IMR-90 (cell line): ENCODE data around the gene S100A1.

Source experiments
- BHLHE40 ChIP-seq: fragments of 150-350 bp; IDR thresholded peaks from 2 replicates; pipeline ENCODE4 v1.6.1; 2016; ENCODE audit warnings: mild to moderate bottlenecking, low read depth, low read length
- FOS ChIP-seq: fragments of 150-350 bp; IDR thresholded peaks from 2 replicates; pipeline ENCODE4 v1.6.1; 2016; ENCODE audit warnings: low read depth, low read length
- MAFK ChIP-seq: IDR thresholded peaks from 2 replicates; pipeline ENCODE4 v1.6.1; 2012; ENCODE audit warnings: low read depth, low read length, improper control_type of control experiment
- POLR2A ChIP-seq: IDR thresholded peaks from 2 replicates; pipeline ENCODE4 v1.6.1; 2012; ENCODE audit warnings: mild to moderate bottlenecking, low read depth, low read length
- RAD21 ChIP-seq: IDR thresholded peaks from 2 replicates; pipeline ENCODE4 v1.6.1; 2012; ENCODE audit warnings: low read length, improper control_type of control experiment
- RCOR1 ChIP-seq: IDR thresholded peaks from 2 replicates; pipeline ENCODE4 v1.6.1; 2012; ENCODE audit warnings: mild to moderate bottlenecking, low read length, improper control_type of control experiment; ENCODE audit not compliant: insufficient replicate concordance
- SMC3 ChIP-seq: fragments of 150-350 bp; IDR thresholded peaks from 2 replicates; pipeline ENCODE4 v1.6.1; 2016; ENCODE audit warnings: low read depth, mild to moderate bottlenecking, antibody characterized with exemption, low read length, moderate library complexity
- TF ChIP-seq, protein P1 (sequence below): conservative IDR thresholded peaks from 2 replicates; pipeline ENCODE4 v1.5.1; 2012; ENCODE audit warnings: mild to moderate bottlenecking, low read depth, low read length, improper control_type of control experiment
- TF ChIP-seq, protein P2 (sequence below): fragments of 150-350 bp; IDR thresholded peaks from 2 replicates; pipeline ENCODE4 v1.6.1; 2017; ENCODE audit warnings: mild to moderate bottlenecking, antibody characterized with exemption, low read length, low read depth
- TF ChIP-seq, protein P3 (sequence below): fragments of 150-350 bp; IDR thresholded peaks from 2 replicates; pipeline ENCODE4 v1.6.1; 2016; ENCODE audit warnings: low read depth, mild to moderate bottlenecking, low read length, moderate library complexity, borderline replicate concordance

DNA sequence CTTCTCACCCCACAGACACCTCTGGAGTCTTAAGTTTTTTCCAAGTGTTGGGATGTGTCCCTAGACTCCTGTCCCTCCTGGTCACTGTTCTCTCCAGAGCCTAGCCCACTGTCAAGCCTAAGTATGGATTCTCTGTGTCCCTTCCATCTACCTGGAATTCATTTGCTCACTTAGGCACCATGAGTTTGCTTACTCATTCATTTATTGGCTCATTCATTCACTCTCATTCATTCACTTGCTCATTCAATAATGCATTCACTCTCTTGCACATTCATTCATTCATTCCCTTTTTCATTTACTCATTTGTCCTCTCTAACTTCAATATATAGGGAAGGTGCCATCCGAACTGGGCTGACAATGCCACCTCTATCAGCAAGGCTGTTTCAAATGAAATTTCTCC, 16.9 kb upstream of the S100A1 start:
- TF ChIP-seq, protein P1, sequence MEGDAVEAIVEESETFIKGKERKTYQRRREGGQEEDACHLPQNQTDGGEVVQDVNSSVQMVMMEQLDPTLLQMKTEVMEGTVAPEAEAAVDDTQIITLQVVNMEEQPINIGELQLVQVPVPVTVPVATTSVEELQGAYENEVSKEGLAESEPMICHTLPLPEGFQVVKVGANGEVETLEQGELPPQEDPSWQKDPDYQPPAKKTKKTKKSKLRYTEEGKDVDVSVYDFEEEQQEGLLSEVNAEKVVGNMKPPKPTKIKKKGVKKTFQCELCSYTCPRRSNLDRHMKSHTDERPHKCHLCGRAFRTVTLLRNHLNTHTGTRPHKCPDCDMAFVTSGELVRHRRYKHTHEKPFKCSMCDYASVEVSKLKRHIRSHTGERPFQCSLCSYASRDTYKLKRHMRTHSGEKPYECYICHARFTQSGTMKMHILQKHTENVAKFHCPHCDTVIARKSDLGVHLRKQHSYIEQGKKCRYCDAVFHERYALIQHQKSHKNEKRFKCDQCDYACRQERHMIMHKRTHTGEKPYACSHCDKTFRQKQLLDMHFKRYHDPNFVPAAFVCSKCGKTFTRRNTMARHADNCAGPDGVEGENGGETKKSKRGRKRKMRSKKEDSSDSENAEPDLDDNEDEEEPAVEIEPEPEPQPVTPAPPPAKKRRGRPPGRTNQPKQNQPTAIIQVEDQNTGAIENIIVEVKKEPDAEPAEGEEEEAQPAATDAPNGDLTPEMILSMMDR: no peak
- TF ChIP-seq FOS: no peak
- no peak for TF ChIP-seq RAD21
- no peak for TF ChIP-seq RCOR1
- no peak for TF ChIP-seq POLR2A
- TF ChIP-seq, protein P2, sequence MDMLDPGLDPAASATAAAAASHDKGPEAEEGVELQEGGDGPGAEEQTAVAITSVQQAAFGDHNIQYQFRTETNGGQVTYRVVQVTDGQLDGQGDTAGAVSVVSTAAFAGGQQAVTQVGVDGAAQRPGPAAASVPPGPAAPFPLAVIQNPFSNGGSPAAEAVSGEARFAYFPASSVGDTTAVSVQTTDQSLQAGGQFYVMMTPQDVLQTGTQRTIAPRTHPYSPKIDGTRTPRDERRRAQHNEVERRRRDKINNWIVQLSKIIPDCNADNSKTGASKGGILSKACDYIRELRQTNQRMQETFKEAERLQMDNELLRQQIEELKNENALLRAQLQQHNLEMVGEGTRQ: no peak
- TF ChIP-seq, protein P3, sequence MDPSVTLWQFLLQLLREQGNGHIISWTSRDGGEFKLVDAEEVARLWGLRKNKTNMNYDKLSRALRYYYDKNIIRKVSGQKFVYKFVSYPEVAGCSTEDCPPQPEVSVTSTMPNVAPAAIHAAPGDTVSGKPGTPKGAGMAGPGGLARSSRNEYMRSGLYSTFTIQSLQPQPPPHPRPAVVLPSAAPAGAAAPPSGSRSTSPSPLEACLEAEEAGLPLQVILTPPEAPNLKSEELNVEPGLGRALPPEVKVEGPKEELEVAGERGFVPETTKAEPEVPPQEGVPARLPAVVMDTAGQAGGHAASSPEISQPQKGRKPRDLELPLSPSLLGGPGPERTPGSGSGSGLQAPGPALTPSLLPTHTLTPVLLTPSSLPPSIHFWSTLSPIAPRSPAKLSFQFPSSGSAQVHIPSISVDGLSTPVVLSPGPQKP: no peak
- TF ChIP-seq SMC3: no peak
- no peak for TF ChIP-seq MAFK
- TF ChIP-seq BHLHE40: no peak
